ENCODE data around the gene PARD6B. TPM values are rescaled to one million over a fixed set of nuclear protein-coding genes. Genes with fewer than 3 reads are reported as not detected.
A peak's percentile ranks its signal among the peaks of the same experiment; 100 is the strongest.

The PARD6B gene
- 10 to 100 TPM in 4 of 5 donors, 1 to 10 TPM in 1; 5.4 to 69.5 (median 22.6) TPM for total RNA-seq
- polyA plus RNA-seq = 1 to 10 TPM; 3.2 to 6.0 (median 3.7) TPM
- long read RNA-seq, donor 1, full-length matches to known transcripts = 1 of 1 reads
- long read RNA-seq, donor 1, partial matches to known transcripts = 0 of 1 reads
- long read RNA-seq, donor 1, other reads (novel, unspliced or antisense) = 0 of 1 reads
- long read RNA-seq, donor 2, full-length matches to known transcripts = 1 of 1 reads
- long read RNA-seq, donor 2, partial matches to known transcripts = 0 of 1 reads
- long read RNA-seq, donor 2, other reads (novel, unspliced or antisense) = 0 of 1 reads
- long read RNA-seq, donor 3, full-length matches to known transcripts = 1 of 1 reads
- long read RNA-seq, donor 3, partial matches to known transcripts = 0 of 1 reads
- long read RNA-seq, donor 3, other reads (novel, unspliced or antisense) = 0 of 1 reads
- long read RNA-seq, donor 4 = 0 reads
- long read RNA-seq, donor 5, full-length matches to known transcripts = 2 of 2 reads
- long read RNA-seq, donor 5, partial matches to known transcripts = 0 of 2 reads
- long read RNA-seq, donor 5, other reads (novel, unspliced or antisense) = 0 of 2 reads
- long read RNA-seq, donor 6, full-length matches to known transcripts = 3 of 3 reads
- long read RNA-seq, donor 6, partial matches to known transcripts = 0 of 3 reads
- long read RNA-seq, donor 6, other reads (novel, unspliced or antisense) = 0 of 3 reads
- long read RNA-seq, donor 7, full-length matches to known transcripts = 1 of 1 reads
- long read RNA-seq, donor 7, partial matches to known transcripts = 0 of 1 reads
- long read RNA-seq, donor 7, other reads (novel, unspliced or antisense) = 0 of 1 reads
- long read RNA-seq, donor 8, full-length matches to known transcripts = 1 of 1 reads
- long read RNA-seq, donor 8, partial matches to known transcripts = 0 of 1 reads
- long read RNA-seq, donor 8, other reads (novel, unspliced or antisense) = 0 of 1 reads
- long read RNA-seq, donor 9 = 0 reads
- long read RNA-seq, donor 10 = 0 reads

- H3K4me1 ChIP-seq = peaks cover 21 to 76% (median 42%) of the 10 kb centered on the region in 4 donors
- intact Hi-C loops (cut with DNase I; ENCODE audit: low total_unique reads) = no loop called here
- no peaks in the 10 kb centered on the region for H3K9me3 ChIP-seq
- H3K36me3 ChIP-seq = peaks cover 0 to 8% (median 0%) of the 10 kb centered on the region in 4 donors
- TF ChIP-seq EP300 (IDR thresholded peaks at IDR 0.05) (no peak), POLR2A (IDR thresholded peaks at IDR 0.05) (peak in 1 of 4 donors; percentile 64), POLR2AphosphoS5 (IDR thresholded peaks at IDR 0.05) (peak; percentile 68 to 91 (median 85)), CTCF (IDR thresholded peaks at IDR 0.05) (no peak)
- H3K27me3 ChIP-seq = no peaks in the 10 kb centered on the region
- 0 to 3% (median 0%) methylated on average over 11 to 110 of the region's 114 CpGs for WGBS, 5 donors
- H3K27ac ChIP-seq = peak within 1 kb of the TSS; percentile 89 to 98 (median 95)
- peak within 1 kb of the TSS; percentile 73 to 93 (median 85) for H3K4me3 ChIP-seq
- peak; percentile 99 for DNase-seq
Measured at GRCh38 chr20:50731055-50731929, at the start of gene PARD6B. Gene PARD6B, plus strand, starts transcription at chr20:50731580. Its CDS starts 207 bp downstream, at chr20:50731787.

GRCh38 chr20:50682065-50682464 is 49.3 kb upstream of the PARD6B start:
- Histone ChIP-seq H3K4me3 (no peak overlapping the region), H3K36me3 (no peaks in the 10 kb centered on the region), H3K27ac (peak overlapping the region in 1 of 5 donors; percentile 72), H3K9me3 (no peaks in the 10 kb centered on the region), H3K27me3 (no peaks in the 10 kb centered on the region), H3K4me1 (peaks cover 18 to 41% (median 26%) of the 10 kb centered on the region in 4 donors)
- intact Hi-C loops (cut with DNase I; ENCODE audit: low total_unique reads) = no loop called here
- 79 to 84% (median 80%) methylated on average over 4 of the region's 4 CpGs for WGBS, 5 donors
- DNase-seq = no peak
- TF ChIP-seq POLR2A (IDR thresholded peaks at IDR 0.05) (no peak), EP300 (IDR thresholded peaks at IDR 0.05) (no peak), CTCF (IDR thresholded peaks at IDR 0.05) (no peak), POLR2AphosphoS5 (IDR thresholded peaks at IDR 0.05) (no peak)

GRCh38 chr20:50682947-50683530 is 48.3 kb upstream of the PARD6B start:
- Histone ChIP-seq H3K36me3 (no peaks in the 10 kb centered on the region), H3K9me3 (no peaks in the 10 kb centered on the region), H3K27ac (peak overlapping the region in 4 of 5 donors; percentile 4 to 72 (median 48)), H3K4me1 (peaks cover 15 to 35% (median 22%) of the 10 kb centered on the region in 4 donors), H3K27me3 (no peaks in the 10 kb centered on the region), H3K4me3 (no peak overlapping the region)
- 37 to 60% (median 49%) methylated on average over 8 of the region's 8 CpGs for WGBS, 5 donors
- no peak for TF ChIP-seq POLR2A (IDR thresholded peaks at IDR 0.05)
- no peak for TF ChIP-seq CTCF (IDR thresholded peaks at IDR 0.05)
- TF ChIP-seq POLR2AphosphoS5 (IDR thresholded peaks at IDR 0.05) = peak in 2 of 3 donors; percentile 38 to 48
- intact Hi-C loops (cut with DNase I; ENCODE audit: low total_unique reads) = no loop called here
- DNase-seq = peak in 1 of 2 donors; percentile 46
